Measurements from ENCODE around the gene SELP. TPM values are rescaled to one million over a fixed set of nuclear protein-coding genes. Genes with fewer than 3 reads are reported as not detected.

SELP gene
- total RNA-seq, 6 experiments from 2014 or later: not detected

DNA sequence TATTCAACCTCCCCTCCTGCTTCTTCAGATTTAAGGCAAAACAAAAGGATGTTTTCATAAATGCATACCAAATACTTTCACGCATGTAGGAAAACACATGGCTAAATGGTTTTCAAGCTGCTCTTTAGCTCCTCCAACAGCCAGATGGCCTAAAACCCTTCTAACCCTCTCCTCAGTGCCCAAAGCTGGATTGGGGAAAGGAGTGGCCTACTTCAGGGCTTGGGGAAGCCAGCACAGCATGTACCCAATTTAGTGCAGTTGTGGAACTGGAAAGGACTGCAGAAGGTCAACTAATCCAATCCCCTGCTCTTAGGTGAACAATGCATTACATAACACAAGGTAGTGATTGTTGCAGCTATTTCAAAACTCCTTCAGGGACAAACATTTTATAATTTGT is 53.0 kb downstream of the SELP start:
- Mint-ChIP-seq H3K27me3 (ENCODE audit: insufficient read depth) (peaks cover 2% of the 10 kb centered on the region; the same call in 1 of the 2 replicates), H3K4me1 (ENCODE audit: low read depth) (no peaks in the 10 kb centered on the region), H3K9me3 (no peaks in the 10 kb centered on the region), H3K36me3 (ENCODE audit: low read depth) (no peaks in the 10 kb centered on the region), H3K4me3 (no peak overlapping the region), H3K27ac (no peak overlapping the region)
- TF ChIP-seq, protein P1, sequence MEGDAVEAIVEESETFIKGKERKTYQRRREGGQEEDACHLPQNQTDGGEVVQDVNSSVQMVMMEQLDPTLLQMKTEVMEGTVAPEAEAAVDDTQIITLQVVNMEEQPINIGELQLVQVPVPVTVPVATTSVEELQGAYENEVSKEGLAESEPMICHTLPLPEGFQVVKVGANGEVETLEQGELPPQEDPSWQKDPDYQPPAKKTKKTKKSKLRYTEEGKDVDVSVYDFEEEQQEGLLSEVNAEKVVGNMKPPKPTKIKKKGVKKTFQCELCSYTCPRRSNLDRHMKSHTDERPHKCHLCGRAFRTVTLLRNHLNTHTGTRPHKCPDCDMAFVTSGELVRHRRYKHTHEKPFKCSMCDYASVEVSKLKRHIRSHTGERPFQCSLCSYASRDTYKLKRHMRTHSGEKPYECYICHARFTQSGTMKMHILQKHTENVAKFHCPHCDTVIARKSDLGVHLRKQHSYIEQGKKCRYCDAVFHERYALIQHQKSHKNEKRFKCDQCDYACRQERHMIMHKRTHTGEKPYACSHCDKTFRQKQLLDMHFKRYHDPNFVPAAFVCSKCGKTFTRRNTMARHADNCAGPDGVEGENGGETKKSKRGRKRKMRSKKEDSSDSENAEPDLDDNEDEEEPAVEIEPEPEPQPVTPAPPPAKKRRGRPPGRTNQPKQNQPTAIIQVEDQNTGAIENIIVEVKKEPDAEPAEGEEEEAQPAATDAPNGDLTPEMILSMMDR (IDR thresholded peaks at IDR 0.05): no peak
- DNase-seq: no peak

DNA sequence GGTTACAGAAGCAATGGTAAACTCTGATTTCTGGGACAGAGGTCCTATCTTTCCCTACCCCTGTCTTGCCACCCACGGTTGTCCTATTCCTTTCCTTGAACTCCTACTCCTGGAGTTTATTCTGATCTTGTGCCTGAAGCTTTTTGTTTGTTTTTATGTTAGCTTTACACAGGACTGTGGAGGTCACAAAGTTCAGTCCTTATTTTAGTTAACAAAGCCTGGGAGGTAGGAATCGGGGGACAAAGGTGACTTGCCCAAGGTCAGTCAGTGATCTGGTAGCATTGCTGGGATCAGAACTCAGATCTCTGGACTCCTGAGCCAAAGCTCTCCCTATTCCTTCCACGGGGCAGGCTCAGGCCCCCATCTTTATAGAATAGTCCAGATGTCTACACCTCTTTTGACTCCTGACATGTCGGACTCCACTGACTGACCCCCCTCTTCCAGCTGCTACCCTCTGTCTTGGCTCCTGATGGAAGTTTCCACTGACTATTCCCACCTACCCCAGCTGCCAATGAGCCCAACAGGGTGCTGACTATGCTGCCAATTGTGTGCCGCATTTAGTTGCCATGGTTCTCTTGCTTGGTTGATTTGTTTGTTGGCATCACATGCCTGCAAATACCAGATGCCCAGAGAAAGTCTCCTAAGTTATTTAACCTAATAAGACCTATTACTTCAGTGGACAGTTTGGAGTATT is 53.5 kb downstream of the SELP start:
- TF ChIP-seq, protein P1 (IDR thresholded peaks at IDR 0.05): no peak
- Mint-ChIP-seq H3K36me3 (ENCODE audit: low read depth) (no peaks in the 10 kb centered on the region), H3K4me3 (no peak overlapping the region), H3K9me3 (no peaks in the 10 kb centered on the region), H3K4me1 (ENCODE audit: low read depth) (no peaks in the 10 kb centered on the region), H3K27me3 (ENCODE audit: insufficient read depth) (peaks cover 2% of the 10 kb centered on the region; the same call in 1 of the 2 replicates), H3K27ac (no peak overlapping the region)
- DNase-seq: no peak

DNA sequence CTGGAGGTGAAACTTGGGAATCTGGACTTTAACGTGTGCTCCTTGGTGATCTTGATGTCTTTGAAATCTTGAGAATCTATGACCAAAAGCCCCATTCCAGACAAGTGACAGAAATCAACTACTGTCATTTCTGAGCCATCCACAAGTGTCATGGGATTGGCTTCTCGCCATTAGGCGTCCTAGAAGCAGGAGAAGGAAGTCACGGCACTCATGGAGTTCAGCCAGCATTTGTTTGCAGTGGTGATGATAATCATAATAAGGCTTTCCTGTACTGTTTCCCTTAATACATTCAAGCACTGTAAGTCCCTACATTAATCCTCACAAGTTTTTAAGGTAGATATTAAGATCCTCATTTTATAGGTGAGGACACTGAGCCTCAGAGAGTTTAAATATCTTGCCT is 55.6 kb downstream of the SELP start:
- no peaks in the 10 kb centered on the region for H3K36me3 Mint-ChIP-seq (ENCODE audit: low read depth)
- H3K27ac Mint-ChIP-seq: no peak overlapping the region
- no peaks in the 10 kb centered on the region for H3K9me3 Mint-ChIP-seq
- no peak for DNase-seq
- no peaks in the 10 kb centered on the region for H3K4me1 Mint-ChIP-seq (ENCODE audit: low read depth)
- peaks cover 2% of the 10 kb centered on the region; the same call in 1 of the 2 replicates for H3K27me3 Mint-ChIP-seq (ENCODE audit: insufficient read depth)
- H3K4me3 Mint-ChIP-seq: no peak overlapping the region
- TF ChIP-seq, protein P1 (IDR thresholded peaks at IDR 0.05): no peak

DNA sequence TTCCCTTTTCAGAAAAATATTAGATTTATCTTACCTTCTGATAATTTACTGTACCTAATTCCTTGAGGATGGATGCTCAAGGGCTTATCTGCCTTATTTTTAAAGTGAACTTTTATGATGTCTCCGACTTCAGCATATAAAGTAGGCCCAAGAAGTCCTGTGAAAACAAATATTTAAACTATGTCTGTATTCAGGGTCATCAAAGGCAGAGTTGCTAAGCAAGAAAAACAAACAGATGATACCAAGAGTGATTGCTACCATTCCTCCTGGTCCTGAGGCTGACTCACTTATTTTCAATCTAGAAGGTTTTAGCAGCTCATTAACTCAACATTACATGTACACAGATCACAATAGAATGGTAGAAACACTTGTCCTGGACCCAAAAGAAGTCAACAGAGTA is 57.7 kb downstream of the SELP start:
- Mint-ChIP-seq H3K27ac (no peak overlapping the region), H3K27me3 (ENCODE audit: insufficient read depth) (peaks cover 2% of the 10 kb centered on the region; the same call in 1 of the 2 replicates), H3K36me3 (ENCODE audit: low read depth) (no peaks in the 10 kb centered on the region), H3K4me3 (no peak overlapping the region), H3K9me3 (no peaks in the 10 kb centered on the region), H3K4me1 (ENCODE audit: low read depth) (no peaks in the 10 kb centered on the region)
- DNase-seq: peak; percentile 35
- TF ChIP-seq, protein P1 (IDR thresholded peaks at IDR 0.05): no peak

DNA sequence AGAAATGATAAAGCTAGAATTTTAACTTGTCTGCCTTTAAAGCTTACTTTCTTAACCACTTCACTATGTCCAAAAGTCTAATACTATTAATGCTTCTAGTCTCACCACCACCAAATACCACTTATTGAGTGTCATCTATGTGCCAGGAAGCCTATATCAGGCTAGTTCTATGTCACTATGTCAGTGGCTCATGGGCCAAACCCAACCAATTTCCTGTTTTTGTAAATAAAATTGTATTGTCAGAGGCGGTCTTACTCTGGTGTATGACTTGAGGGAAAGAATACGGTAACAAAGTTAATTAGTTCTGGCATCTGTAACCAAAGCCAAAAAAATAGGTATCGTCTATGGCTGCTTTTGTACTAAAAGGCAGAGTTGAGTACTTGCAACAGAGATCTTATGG is 58.5 kb downstream of the SELP start:
- TF ChIP-seq, protein P1 (IDR thresholded peaks at IDR 0.05): no peak
- no peak overlapping the region for H3K4me3 Mint-ChIP-seq
- DNase-seq: no peak
- H3K27ac Mint-ChIP-seq: no peak overlapping the region
- H3K27me3 Mint-ChIP-seq (ENCODE audit: insufficient read depth): peaks cover 2% of the 10 kb centered on the region; the same call in 1 of the 2 replicates
- no peaks in the 10 kb centered on the region for H3K36me3 Mint-ChIP-seq (ENCODE audit: low read depth)
- H3K4me1 Mint-ChIP-seq (ENCODE audit: low read depth): no peaks in the 10 kb centered on the region
- H3K9me3 Mint-ChIP-seq: no peaks in the 10 kb centered on the region
